Right lobe of liver (tissue), 6 donors: ENCODE measurements around the gene CGB5. TPM values are rescaled to one million over a fixed set of nuclear protein-coding genes. Genes with fewer than 3 reads are reported as not detected.

Experiments
- ATAC-seq, 4 donors: fragments of 200-7000 bp; cut with Tn5 transposase; one replicate each; pipeline ENCODE4 v1.9.1; 2020; ENCODE audit warnings: mild to moderate bottlenecking in 4 of 4, moderate library complexity in 4 of 4
- DNase-seq, 3 donors: peaks; one replicate each; pipeline ENCODE4 v3.0.0-alpha.2; 2020
- H3K27ac ChIP-seq, 3 donors: fragments of 200-600 bp; one replicate each; pipeline ENCODE4 v1.8.0; 2022
- H3K27me3 ChIP-seq, 2 donors: fragments of 200-600 bp; one replicate each; pipeline ENCODE4 v1.8.0; 2022
- H3K36me3 ChIP-seq, 4 donors: fragments of 200-600 bp; sonication (generic) in 1 of 4; one replicate each; pipeline versions ENCODE4 v1.5.1 to v1.8.0; 2017 to 2022; ENCODE audit warnings: control low read depth in 1 of 4
- H3K4me1 ChIP-seq, 4 donors: fragments of 200-600 bp; sonication (generic) in 1 of 4; one replicate each; pipeline versions ENCODE4 v1.5.1 to v1.8.0; 2017 to 2022; ENCODE audit warnings: control low read depth in 1 of 4
- H3K4me3 ChIP-seq, 3 donors: fragments of 200-600 bp; one replicate each; pipeline ENCODE4 v1.8.0; 2022
- H3K9me3 ChIP-seq, 4 donors: fragments of 200-600 bp; sonication (generic) in 1 of 4; one replicate each; pipeline versions ENCODE4 v1.5.1 to v1.8.0; 2017 to 2022; ENCODE audit warnings: control low read depth in 1 of 4
- POLR2A ChIP-seq: fragments of 450-650 bp; IDR thresholded peaks from one replicate; pipeline ENCODE4 v1.6.1; 2017; ENCODE audit warnings: antibody characterized with exemption, mild to moderate bottlenecking
- WGBS: methylation state at CpG from one replicate; pipeline ENCODE4 v1.1.6; 2018; ENCODE audit warnings: low coverage, low lambda C conversion rate; ENCODE audit not compliant: insufficient coverage; ENCODE audit errors: missing lambda C conversion rate; 5-methylcytosine and 5-hydroxymethylcytosine counted together
- intact Hi-C, 2 donors: fragments of 100-400 bp; cut with DNase I; formaldehyde crosslinking; loops; one replicate each; pipeline versions ENCODE4 v1.11.2 to v1.14.1; 2022
- total RNA-seq, 6 experiments: library from RNA; depleted of rRNA in 2 of 6; stranded (reverse); fragments of >200 nt in 2 of 6; fragmentation: NEBNext Ultra II Directional in 3 of 6; extraction: Animal tissue kit (Norgen Biotek cat#: 25700) in 3 of 6; gene quantifications; one replicate each; pipeline versions ENCODE4 v1.1.0 to v1.2.4, GENCODE V29; 2016 to 2023
- TF ChIP-seq, protein P1 (sequence below), 4 donors: fragments of 200-600 bp in 3 of 4; fragments of 450-650 bp in 1 of 4; IDR thresholded peaks; one replicate each; pipeline versions ENCODE4 v1.5.1 to v1.8.0; 2016 to 2022; ENCODE audit warnings: antibody characterized with exemption in 4 of 4, mild to moderate bottlenecking in 2 of 4
- donor health status: DM: no; HTN: yes; CAD: no.
- donor health status: DM: no; HTN: no; CAD: no.
- donor health status: DM: no; HTN: no; CAD: no.
- donor health status: DM: no; HTN: yes; CAD: no.
- donor health status: DM: no; HTN: yes; CAD: no.

The CGB5 gene
- total RNA-seq, 6 experiments from 2014 or later, result not detected

DNA sequence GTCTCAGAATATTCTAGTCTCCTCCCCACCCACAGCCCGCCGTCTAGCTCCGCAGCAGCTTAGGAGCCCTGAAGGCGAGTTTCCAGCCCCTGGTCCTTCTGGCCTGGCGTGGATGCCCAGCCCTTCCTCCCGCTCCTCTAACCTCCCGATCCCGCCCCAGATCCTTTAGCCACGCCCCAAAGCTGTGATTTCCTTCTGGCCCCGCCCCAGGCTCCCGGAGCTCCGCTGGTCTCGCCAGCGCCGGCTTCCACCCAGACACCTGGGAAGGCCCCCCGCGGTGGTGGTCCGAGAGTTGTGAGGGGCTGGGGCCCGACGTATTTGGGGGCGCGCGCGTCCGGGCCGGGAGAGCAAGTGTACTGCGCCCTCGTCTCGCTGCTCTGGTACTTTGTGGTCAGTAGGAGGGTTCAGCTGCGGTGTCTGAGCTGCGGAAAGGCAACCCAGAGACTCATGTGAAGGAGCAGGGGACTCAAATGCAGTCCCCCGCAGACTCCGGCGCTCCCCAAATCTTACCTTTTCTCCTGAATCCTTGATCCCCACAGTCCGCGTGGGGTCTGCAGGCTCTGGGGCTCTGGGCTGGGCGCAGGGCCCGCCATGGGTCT, 14.1 kb downstream of the CGB5 start, which contains the start of gene CGB7:
Gene CGB7 (minus strand): TSS at position 114 of the 599 bp plus-strand sequence. CDS start 2,374 bp downstream, outside the sequence.
- intact Hi-C loops, result no loop called here
- Histone ChIP-seq H3K4me1 (peaks cover 0 to 9% (median under 1%) of the 10 kb centered on the region in 4 donors), H3K27ac (no peak within 1 kb of the TSS), H3K9me3 (no peaks in the 10 kb centered on the region), H3K4me3 (peak within 1 kb of the TSS; percentile 24 to 43 (median 35)), H3K27me3 (no peaks in the 10 kb centered on the region), H3K36me3 (no peaks in the 10 kb centered on the region)
- DNase-seq (peak; percentile 73 to 77 (median 73)), ATAC-seq (peak; percentile 78 to 83 (median 80))
- 8% methylated on average over 12 of the region's 38 CpGs for WGBS
- TF ChIP-seq, protein P1, sequence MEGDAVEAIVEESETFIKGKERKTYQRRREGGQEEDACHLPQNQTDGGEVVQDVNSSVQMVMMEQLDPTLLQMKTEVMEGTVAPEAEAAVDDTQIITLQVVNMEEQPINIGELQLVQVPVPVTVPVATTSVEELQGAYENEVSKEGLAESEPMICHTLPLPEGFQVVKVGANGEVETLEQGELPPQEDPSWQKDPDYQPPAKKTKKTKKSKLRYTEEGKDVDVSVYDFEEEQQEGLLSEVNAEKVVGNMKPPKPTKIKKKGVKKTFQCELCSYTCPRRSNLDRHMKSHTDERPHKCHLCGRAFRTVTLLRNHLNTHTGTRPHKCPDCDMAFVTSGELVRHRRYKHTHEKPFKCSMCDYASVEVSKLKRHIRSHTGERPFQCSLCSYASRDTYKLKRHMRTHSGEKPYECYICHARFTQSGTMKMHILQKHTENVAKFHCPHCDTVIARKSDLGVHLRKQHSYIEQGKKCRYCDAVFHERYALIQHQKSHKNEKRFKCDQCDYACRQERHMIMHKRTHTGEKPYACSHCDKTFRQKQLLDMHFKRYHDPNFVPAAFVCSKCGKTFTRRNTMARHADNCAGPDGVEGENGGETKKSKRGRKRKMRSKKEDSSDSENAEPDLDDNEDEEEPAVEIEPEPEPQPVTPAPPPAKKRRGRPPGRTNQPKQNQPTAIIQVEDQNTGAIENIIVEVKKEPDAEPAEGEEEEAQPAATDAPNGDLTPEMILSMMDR (IDR thresholded peaks at IDR 0.05), result no peak
- TF ChIP-seq POLR2A, result no peak

DNA sequence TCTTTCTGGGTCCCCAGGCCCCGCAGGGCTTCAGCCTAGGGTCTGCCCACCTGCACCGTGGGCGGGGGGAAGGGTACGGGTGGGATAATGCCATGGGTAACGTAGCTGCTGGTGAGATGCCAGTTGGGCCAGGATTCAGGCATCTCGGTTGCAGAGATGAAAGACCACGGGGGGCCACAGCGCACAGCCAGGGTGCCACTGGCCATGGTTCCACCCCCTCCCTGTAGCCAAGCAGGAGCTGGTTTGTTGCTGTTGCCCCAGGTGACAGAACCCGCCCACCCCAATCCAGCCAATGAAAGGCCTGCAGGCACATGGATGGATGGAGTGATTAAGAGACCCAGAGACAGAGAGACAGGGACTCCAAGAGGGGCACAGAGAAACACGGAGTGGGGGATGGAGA, 14.9 kb downstream of the CGB5 start:
- Histone ChIP-seq H3K9me3 (no peaks in the 10 kb centered on the region), H3K36me3 (no peaks in the 10 kb centered on the region), H3K4me3 (no peak overlapping the region), H3K27ac (no peak overlapping the region), H3K27me3 (no peaks in the 10 kb centered on the region), H3K4me1 (peaks cover 0 to 9% (median under 1%) of the 10 kb centered on the region in 4 donors)
- DNase-seq (no peak), ATAC-seq (no peak)
- no peak for TF ChIP-seq POLR2A
- TF ChIP-seq, protein P1 (IDR thresholded peaks at IDR 0.05), result no peak
- intact Hi-C loops, result no loop called here
- 27% methylated on average over 5 of the region's 10 CpGs for WGBS

DNA sequence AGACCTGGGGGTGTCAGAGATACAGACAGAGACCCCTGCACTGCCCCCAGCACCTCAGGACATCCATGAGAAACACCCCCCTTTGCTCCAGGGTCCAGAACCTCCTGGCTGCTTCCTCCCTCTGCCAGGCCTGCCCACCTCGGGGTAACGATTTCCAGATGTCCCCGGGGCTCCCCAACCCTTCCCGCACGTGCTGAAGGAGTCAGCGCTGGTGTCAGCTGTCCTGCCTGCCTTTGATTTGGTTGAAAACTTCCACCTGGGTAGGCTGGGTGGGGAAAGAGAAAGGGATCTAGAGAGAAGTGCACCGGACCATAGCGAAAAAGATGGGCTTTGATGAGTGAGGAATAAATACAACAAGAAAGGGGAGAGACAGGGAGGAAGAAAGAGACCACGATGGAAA, 15.4 kb downstream of the CGB5 start:
- Histone ChIP-seq H3K27ac (no peak overlapping the region), H3K36me3 (no peaks in the 10 kb centered on the region), H3K9me3 (no peaks in the 10 kb centered on the region), H3K27me3 (no peaks in the 10 kb centered on the region), H3K4me1 (peaks cover 0 to 9% (median under 1%) of the 10 kb centered on the region in 4 donors), H3K4me3 (no peak overlapping the region)
- ATAC-seq, result no peak
- 70% methylated on average over 9 of the region's 9 CpGs for WGBS
- intact Hi-C loops, result no loop called here
- TF ChIP-seq POLR2A, result no peak
- TF ChIP-seq, protein P1 (IDR thresholded peaks at IDR 0.05), result no peak
- no peak for DNase-seq

DNA sequence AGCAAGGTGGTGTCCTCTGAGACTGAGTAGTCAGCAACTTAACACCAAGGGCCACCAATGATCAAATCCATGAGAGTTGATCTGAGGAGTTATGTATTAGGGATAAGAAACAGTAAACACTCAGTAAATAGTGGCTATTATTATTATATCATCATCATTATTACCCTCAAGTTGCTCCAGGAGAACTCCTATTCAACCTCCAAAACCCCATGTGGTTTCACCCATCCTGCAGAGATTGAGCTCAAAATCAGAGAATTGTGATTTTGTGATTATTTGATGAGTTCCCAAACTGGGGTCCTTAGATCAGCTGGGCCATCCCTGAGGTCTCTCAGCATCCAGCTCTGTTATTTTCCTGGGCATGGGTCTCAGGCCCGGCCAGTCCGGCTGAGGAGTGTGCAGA, 17.4 kb downstream of the CGB5 start:
- DNase-seq, result no peak

More for the DNA sequence above, 17.4 kb downstream of the CGB5 start:
- TF ChIP-seq, protein P1 (IDR thresholded peaks at IDR 0.05), result no peak
- TF ChIP-seq POLR2A, result no peak
- ATAC-seq, result no peak
- Histone ChIP-seq H3K36me3 (no peaks in the 10 kb centered on the region), H3K4me1 (peaks cover 0 to 9% (median under 1%) of the 10 kb centered on the region in 4 donors), H3K27ac (no peak overlapping the region), H3K27me3 (no peaks in the 10 kb centered on the region), H3K9me3 (no peaks in the 10 kb centered on the region), H3K4me3 (no peak overlapping the region)
- WGBS, result no CpG with 5 or more reads among the region's 2 CpGs
- intact Hi-C loops, result no loop called here
